MCF 10A (cell line): ENCODE results near the gene KSR1. TPM values are rescaled to one million over a fixed set of nuclear protein-coding genes. Genes with fewer than 3 reads are reported as not detected.
"Not testable (repeated sequence)": the region's sequence is repeated elsewhere in the genome, so short reads cannot be mapped to it uniquely, and the experiment has no call there.

Experiments used
- BruUV-seq: library from RNA; stranded (reverse); fragments of 400-500 nt; replicated peaks from 2 replicates; lab custom pipeline; 2021; lab: Mats Ljungman, UMichigan
- CTCF ChIA-PET: fragments of 300-600 bp; sonication (Branson Sonifier 250); formaldehyde crosslinking; extraction: SDS; loops from one replicate; lab custom pipeline; 2021; ENCODE audit warnings: antibody characterized with exemption, inconsistent platforms; lab: Yijun Ruan, JAX
- POLR2A ChIA-PET: fragments of 300-600, 350-650 bp; sonication (Branson Sonifier 250); formaldehyde crosslinking; extraction: SDS; loops from one replicate; lab custom pipeline; 2020; ENCODE audit warnings: antibody characterized with exemption, inconsistent platforms; lab: Yijun Ruan, JAX
- DNase-seq: peaks from one replicate; pipeline ENCODE4 v3.0.0-alpha.2; 2018; ENCODE audit not compliant: unreplicated experiment
- H3K27ac Mint-ChIP-seq: one replicate; pipeline ENCODE4 v1.8.0; 2022; ENCODE audit warnings: mild to moderate bottlenecking, low read depth, mixed read lengths; ENCODE audit not compliant: unreplicated experiment
- H3K27me3 Mint-ChIP-seq: one replicate; pipeline ENCODE4 v1.8.0; 2022; ENCODE audit warnings: mixed read lengths; ENCODE audit not compliant: insufficient read depth, unreplicated experiment
- H3K36me3 Mint-ChIP-seq: one replicate; pipeline ENCODE4 v1.8.0; 2022; ENCODE audit warnings: mild to moderate bottlenecking, moderate library complexity, mixed read lengths; ENCODE audit not compliant: insufficient read depth, unreplicated experiment
- H3K4me1 Mint-ChIP-seq: one replicate; pipeline ENCODE4 v1.8.0; 2022; ENCODE audit warnings: mixed read lengths; ENCODE audit not compliant: insufficient read depth, unreplicated experiment
- H3K4me3 Mint-ChIP-seq: one replicate; pipeline ENCODE4 v1.8.0; 2022; ENCODE audit warnings: mild to moderate bottlenecking, moderate library complexity, mixed read lengths; ENCODE audit not compliant: unreplicated experiment
- H3K9me3 Mint-ChIP-seq: one replicate; pipeline ENCODE4 v1.8.0; 2022; ENCODE audit warnings: mixed read lengths; ENCODE audit not compliant: unreplicated experiment
- CTCF ChIP-seq: fragments of 200-600 bp; IDR thresholded peaks from one replicate; pipeline ENCODE4 v1.8.0; 2022; ENCODE audit warnings: antibody characterized with exemption, mild to moderate bottlenecking; ENCODE audit not compliant: unreplicated experiment
- intact Hi-C: fragments of 100-400 bp; cut with micrococcal nuclease; formaldehyde crosslinking; loops from 2 replicates; pipeline ENCODE4 v1.14.1; 2022
- total RNA-seq: library from RNA; stranded (reverse); gene quantifications from 2 replicates; pipeline ENCODE4 v1.2.3, GENCODE V29; 2022

Gene KSR1
- total RNA-seq, 1 experiment from 2014 or later: 7.2 TPM

- DNase-seq: no peak
- ChIA-PET CTCF (interaction anchor here (1.6 to 4.4 kb wide), 3 partner anchors 21 to 125 kb away, joined by 3 to 19 read pairs (median 7); no protein-coding TSS in a partner anchor), POLR2A (no interaction called here)
- intact Hi-C loops: no loop called here
- H3K4me3 Mint-ChIP-seq: no peak overlapping the region
- no peaks in the 10 kb centered on the region for H3K27me3 Mint-ChIP-seq
- peak overlapping the region; percentile 5 for H3K27ac Mint-ChIP-seq
- no peaks in the 10 kb centered on the region for H3K36me3 Mint-ChIP-seq
- H3K9me3 Mint-ChIP-seq: no peaks in the 10 kb centered on the region
- TF ChIP-seq CTCF: no peak
- BruUV-seq: no TSS peak
- H3K4me1 Mint-ChIP-seq: peaks cover 23% of the 10 kb centered on the region
These were observed 175.1 kb downstream of the KSR1 start for GRCh38 chr17:27631411-27631760.

DNA sequence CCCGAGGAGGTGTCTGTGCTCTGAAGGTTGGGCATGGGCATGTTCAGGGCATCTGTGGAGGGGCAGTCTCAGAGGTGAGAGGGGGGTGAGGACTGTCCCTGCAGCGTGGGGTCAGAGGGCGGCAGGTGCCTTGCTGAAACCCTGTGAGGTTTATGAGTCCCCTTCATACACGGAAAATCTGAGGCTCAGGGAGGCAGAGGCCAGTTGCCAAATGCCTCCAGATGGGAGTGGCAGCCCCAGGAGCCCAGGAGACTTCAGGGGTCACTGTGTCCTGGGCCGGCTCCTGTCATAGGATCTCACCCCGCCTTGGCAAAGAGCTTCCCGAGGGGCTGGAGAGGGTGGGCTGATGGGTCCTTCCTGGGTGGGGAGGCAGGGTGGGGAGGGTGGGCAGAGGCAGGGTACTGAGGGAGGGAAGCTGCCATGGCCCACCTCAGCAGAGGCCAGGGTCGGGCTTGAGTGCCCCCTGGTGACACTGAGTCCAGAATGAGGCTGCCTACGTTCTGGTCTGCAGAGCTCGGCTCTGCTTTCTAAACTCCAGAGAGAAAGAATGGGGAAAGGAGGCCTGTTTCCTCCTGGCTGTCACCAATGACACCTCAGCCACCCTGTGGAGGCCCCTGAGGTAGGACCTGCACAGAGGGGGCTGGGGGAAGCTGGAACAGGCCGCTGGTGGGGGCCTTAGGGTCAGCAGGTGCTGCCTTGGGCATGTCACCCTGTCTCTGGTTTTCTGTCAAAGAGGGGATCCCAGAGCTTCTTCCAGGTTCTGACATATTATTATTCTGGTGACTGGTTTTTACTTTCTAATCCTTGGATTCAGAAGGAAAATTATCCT is 175.9 kb downstream of the KSR1 start:
- BruUV-seq: no TSS peak
- H3K27me3 Mint-ChIP-seq: no peaks in the 10 kb centered on the region
- H3K27ac Mint-ChIP-seq: peak overlapping the region; percentile 5
- TF ChIP-seq CTCF: no peak
- H3K4me3 Mint-ChIP-seq: no peak overlapping the region
- H3K36me3 Mint-ChIP-seq: no peaks in the 10 kb centered on the region
- CTCF ChIA-PET: interaction anchor here (0.6 to 4.4 kb wide), 6 partner anchors 20 to 425 kb away, joined by 3 to 19 read pairs (median 3); no protein-coding TSS in a partner anchor
- H3K9me3 Mint-ChIP-seq: no peaks in the 10 kb centered on the region
- DNase-seq: no peak
- intact Hi-C loops: no loop called here
- peaks cover 23% of the 10 kb centered on the region for H3K4me1 Mint-ChIP-seq
- POLR2A ChIA-PET: no interaction called here

GRCh38 chr17:27632766-27633165 is 176.5 kb downstream of the KSR1 start:
- CTCF ChIA-PET: interaction anchor here (0.6 to 4.4 kb wide), 6 partner anchors 19 to 426 kb away, joined by 3 to 19 read pairs (median 3); no protein-coding TSS in a partner anchor
- H3K4me3 Mint-ChIP-seq, H3K36me3 Mint-ChIP-seq, BruUV-seq, DNase-seq, intact Hi-C loops, H3K9me3 Mint-ChIP-seq, POLR2A ChIA-PET, H3K27ac Mint-ChIP-seq, H3K27me3 Mint-ChIP-seq: not testable (repeated sequence)
- peaks cover 23% of the 10 kb centered on the region for H3K4me1 Mint-ChIP-seq

DNA sequence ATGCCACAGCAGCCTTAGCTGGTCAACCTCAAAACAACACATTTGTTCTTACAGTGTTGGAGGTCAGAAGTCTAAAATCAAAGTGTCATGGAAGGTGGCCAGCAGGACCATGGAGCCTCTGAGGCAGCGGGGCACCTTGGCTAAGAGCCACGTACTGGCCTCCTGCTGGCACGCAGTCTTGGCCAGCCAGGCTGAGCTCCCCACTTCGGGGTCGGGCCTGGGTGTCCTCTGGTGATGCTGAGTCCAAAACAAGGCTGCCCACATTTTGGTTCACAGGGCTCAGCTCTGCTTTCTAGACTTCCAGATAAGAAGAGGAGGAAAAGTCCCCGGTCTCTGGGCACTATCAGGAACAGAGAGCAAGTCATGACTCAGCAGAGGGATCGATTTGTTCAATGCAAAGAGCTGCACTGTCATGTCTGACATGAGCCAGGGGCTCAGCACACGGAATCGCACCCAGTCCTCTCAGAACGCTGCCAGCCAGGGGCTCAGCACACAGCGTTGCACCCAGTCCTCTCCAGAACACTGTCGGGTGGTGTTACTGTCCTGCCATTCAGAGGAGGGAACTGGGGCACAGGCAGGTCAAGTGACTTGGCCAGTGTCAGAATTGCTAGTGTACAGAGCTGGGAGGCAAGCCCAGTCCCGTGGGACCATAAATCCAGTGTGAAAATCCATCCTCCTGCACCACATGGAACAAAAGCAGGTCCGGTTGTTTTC is 177.2 kb downstream of the KSR1 start:
- Mint-ChIP-seq H3K36me3 (no peaks in the 10 kb centered on the region), H3K9me3 (no peaks in the 10 kb centered on the region), H3K27me3 (no peaks in the 10 kb centered on the region), H3K4me1 (peaks cover 23% of the 10 kb centered on the region), H3K4me3 (no peak overlapping the region), H3K27ac (no peak overlapping the region)
- intact Hi-C loops: no loop called here
- no peak for TF ChIP-seq CTCF
- ChIA-PET POLR2A (no interaction called here), CTCF (interaction anchor here (0.7 to 4.4 kb wide), 6 partner anchors 18 to 172 kb away, joined by 3 to 19 read pairs (median 3); no protein-coding TSS in a partner anchor)
- no TSS peak for BruUV-seq
- DNase-seq: no peak
